GM10266 (cell line): ENCODE measurements around the gene CTNND2.

Experiments used
- DNase-seq: peaks from one replicate; pipeline ENCODE4 v3.0.0; 2012; ENCODE audit errors: extremely low spot score
- CTCF ChIP-seq: IDR thresholded peaks from 2 replicates; pipeline ENCODE4 v1.5.1; 2012; ENCODE audit warnings: mild to moderate bottlenecking, low read depth; ENCODE audit not compliant: control insufficient read depth, insufficient read depth; ENCODE audit errors: missing control alignments

Gene CTNND2

GRCh38 chr5:11602298-11602697, 301.9 kb downstream of the CTNND2 start:
- no peak for DNase-seq
- TF ChIP-seq CTCF = no peak

- no peak for TF ChIP-seq CTCF
- no peak for DNase-seq
These were observed 304.7 kb downstream of the CTNND2 start for GRCh38 chr5:11599499-11599898.

GRCh38 chr5:11596657-11597071, 307.6 kb downstream of the CTNND2 start:
- DNase-seq = no peak
- no peak for TF ChIP-seq CTCF

GRCh38 chr5:11596185-11596584, 308.1 kb downstream of the CTNND2 start:
- no peak for DNase-seq

GRCh38 chr5:11595045-11595444, 309.2 kb downstream of the CTNND2 start:
- no peak for DNase-seq
- TF ChIP-seq CTCF = no peak

More at GRCh38 chr5:11596185-11596584, 308.1 kb downstream of the CTNND2 start:
- no peak for TF ChIP-seq CTCF

- no peak for DNase-seq
- no peak for TF ChIP-seq CTCF
These were observed 310.2 kb downstream of the CTNND2 start for GRCh38 chr5:11594021-11594420.

GRCh38 chr5:11590475-11590874, 313.8 kb downstream of the CTNND2 start:
- TF ChIP-seq CTCF = no peak
- no peak for DNase-seq
